ENCODE results near the gene RAB7B. TPM values are rescaled to one million over a fixed set of nuclear protein-coding genes. Genes with fewer than 3 reads are reported as not detected.
"Not testable (repeated sequence)": the region's sequence is repeated elsewhere in the genome, so short reads cannot be mapped to it uniquely, and the experiment has no call there.

The RAB7B gene
- total RNA-seq (ENCODE audit: low replicate concordance) = 0.26 and 0.82 TPM in 2 replicates
- long read RNA-seq, partial matches to known transcripts = 1 of 1 reads
- long read RNA-seq, other reads (novel, unspliced or antisense) = 0 of 1 reads

GRCh38 chr1:206002871-206003801 is at the start of gene RAB7B:
RAB7B (minus strand) TSS chr1:206003395; CDS start chr1:205994135, 9,260 bp downstream.
- peak; percentile 54 for DNase-seq (ENCODE audit: extremely low spot score, unreplicated experiment)
- H3K9me3 Mint-ChIP-seq = peaks cover 5% of the 10 kb centered on the region
- H3K4me3 Mint-ChIP-seq = no peak within 1 kb of the TSS
- H3K4me1 Mint-ChIP-seq (ENCODE audit: unreplicated experiment) = peaks cover 26% of the 10 kb centered on the region
- no peaks in the 10 kb centered on the region for H3K36me3 Mint-ChIP-seq
- no peak for TF ChIP-seq CTCF (conservative IDR thresholded peaks at IDR 0.05)
- H3K27ac Mint-ChIP-seq = no peak within 1 kb of the TSS
- peaks cover 3% of the 10 kb centered on the region for H3K27me3 Mint-ChIP-seq

GRCh38 chr1:206052231-206052865 is 49.2 kb upstream of the RAB7B start:
- not testable (repeated sequence) for H3K4me1 Mint-ChIP-seq (ENCODE audit: unreplicated experiment); H3K36me3 Mint-ChIP-seq; H3K27ac Mint-ChIP-seq; H3K9me3 Mint-ChIP-seq; H3K4me3 Mint-ChIP-seq; DNase-seq (ENCODE audit: extremely low spot score, unreplicated experiment); H3K27me3 Mint-ChIP-seq

GRCh38 chr1:206050655-206051235 is 47.5 kb upstream of the RAB7B start:
- Mint-ChIP-seq H3K36me3 (no peaks in the 10 kb centered on the region), H3K27ac (no peak overlapping the region), H3K4me3 (no peak overlapping the region), H3K4me1 (ENCODE audit: unreplicated experiment) (peaks cover 5% of the 10 kb centered on the region), H3K9me3 (no peaks in the 10 kb centered on the region), H3K27me3 (peaks cover 4% of the 10 kb centered on the region)
- DNase-seq (ENCODE audit: extremely low spot score, unreplicated experiment) = no peak
- no peak for TF ChIP-seq CTCF (conservative IDR thresholded peaks at IDR 0.05)

GRCh38 chr1:206049919-206050600 is 46.9 kb upstream of the RAB7B start:
- Mint-ChIP-seq H3K9me3 (no peaks in the 10 kb centered on the region), H3K27me3 (peaks cover under 1% of the 10 kb centered on the region), H3K36me3 (no peaks in the 10 kb centered on the region), H3K27ac (no peak overlapping the region), H3K4me1 (ENCODE audit: unreplicated experiment) (peaks cover 5% of the 10 kb centered on the region), H3K4me3 (no peak overlapping the region)
- TF ChIP-seq CTCF (conservative IDR thresholded peaks at IDR 0.05) = no peak
- no peak for DNase-seq (ENCODE audit: extremely low spot score, unreplicated experiment)

GRCh38 chr1:206049293-206049692 is 46.1 kb upstream of the RAB7B start:
- Mint-ChIP-seq H3K27ac (no peak overlapping the region), H3K4me1 (ENCODE audit: unreplicated experiment) (peaks cover 5% of the 10 kb centered on the region), H3K4me3 (no peak overlapping the region), H3K9me3 (no peaks in the 10 kb centered on the region), H3K36me3 (no peaks in the 10 kb centered on the region), H3K27me3 (no peaks in the 10 kb centered on the region)
- DNase-seq (ENCODE audit: extremely low spot score, unreplicated experiment) = no peak
- TF ChIP-seq CTCF (conservative IDR thresholded peaks at IDR 0.05) = no peak

Data from type B pancreatic cell (in vitro differentiated cells).